ENCODE measurements around the gene ENOX1. TPM values are rescaled to one million over a fixed set of nuclear protein-coding genes. Genes with fewer than 3 reads are reported as not detected.
"Not testable (repeated sequence)": the region's sequence is repeated elsewhere in the genome, so short reads cannot be mapped to it uniquely, and the experiment has no call there.

The ENOX1 gene
- polyA plus RNA-seq, 3 donors = 0.04 TPM; not detected in 2

DNA sequence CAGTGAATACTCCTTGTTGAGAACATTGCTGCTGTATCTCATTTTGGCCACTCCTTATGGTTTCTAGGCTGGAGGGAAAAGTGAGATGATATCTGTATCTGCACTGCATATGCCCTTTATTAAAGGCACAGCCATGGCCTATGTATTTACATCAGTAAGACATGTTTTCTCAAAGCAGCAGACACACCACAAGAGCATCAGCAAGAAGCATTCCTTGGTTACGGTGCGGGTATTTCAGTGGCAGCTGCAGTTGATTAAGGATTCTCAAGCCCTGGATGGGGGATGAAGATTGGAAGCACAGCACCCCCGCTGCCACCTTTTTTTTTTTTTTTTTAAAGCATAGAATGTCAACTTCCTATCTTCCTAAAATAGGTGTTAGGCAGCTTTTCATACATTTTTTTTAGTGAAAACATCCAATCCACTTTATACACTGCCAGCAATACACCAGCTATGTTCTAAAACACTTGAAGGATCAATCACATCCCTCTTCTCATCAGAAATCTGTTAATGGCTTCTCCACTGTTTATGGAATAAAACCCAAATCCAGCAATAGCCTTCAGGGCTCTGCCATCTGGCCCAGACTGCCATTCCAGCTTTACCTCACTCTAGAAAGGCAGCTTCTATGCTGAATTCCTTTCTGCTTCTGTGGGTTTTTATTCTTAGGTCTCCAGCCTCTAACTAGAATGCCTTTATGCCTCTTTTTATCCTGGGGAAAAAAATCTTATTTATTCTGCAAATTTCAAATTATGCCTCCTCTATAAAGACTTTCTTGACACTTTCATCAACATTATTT lies 432.4 kb downstream of the ENOX1 start:
- Histone ChIP-seq H3K4me2 (replicated peaks; ENCODE audit: extremely low read depth, low read length, poor library complexity, severe bottlenecking) (no peak overlapping the region), H4K20me1 (ENCODE audit: insufficient read depth, low read length) (no peaks in the 10 kb centered on the region), H3K79me2 (ENCODE audit: insufficient read depth, low read length) (no peaks in the 10 kb centered on the region), H3K36me3 (replicated peaks in 1 of 2; ENCODE audit: control insufficient read depth in 1 of 2, insufficient read depth in 2 of 2, low read length in 2 of 2) (no peaks in the 10 kb centered on the region), H2AFZ (ENCODE audit: insufficient read depth, low read depth, low read length, poor library complexity, severe bottlenecking) (no peak overlapping the region), H3K9ac (ENCODE audit: insufficient read depth, low read length, poor library complexity, severe bottlenecking) (no peak overlapping the region), H3K27me3 (ENCODE audit: control insufficient read depth in 2 of 2, insufficient read depth in 2 of 2, low read length in 2 of 2) (no peaks in the 10 kb centered on the region), H3K4me1 (ENCODE audit: control insufficient read depth in 1 of 2, insufficient read depth in 2 of 2, low read length in 2 of 2) (peaks cover 29 to 34% of the 10 kb centered on the region in 2 donors), H3K9me3 (replicated peaks in 1 of 2; ENCODE audit: control insufficient read depth in 1 of 2, insufficient read depth in 1 of 2, low read length in 2 of 2) (no peaks in the 10 kb centered on the region), H3K27ac (ENCODE audit: low read depth in 1 of 2, low read length in 2 of 2) (no peak overlapping the region), H3K4me3 (replicated peaks in 1 of 3; ENCODE audit: low read depth in 2 of 3, low read length in 3 of 3) (no peak overlapping the region)
- Mint-ChIP-seq H3K9me3 (no peaks in the 10 kb centered on the region), H3K27me3 (ENCODE audit: low read depth in 3 of 3) (peaks cover 0 to 2% (median 0%) of the 10 kb centered on the region in 3 donors), H3K4me1 (peaks cover 35% of the 10 kb centered on the region), H3K4me3 (no peak overlapping the region), H3K27ac (no peak overlapping the region), H3K36me3 (no peaks in the 10 kb centered on the region)
- no peak for DNase-seq
- TF ChIP-seq, protein P1, sequence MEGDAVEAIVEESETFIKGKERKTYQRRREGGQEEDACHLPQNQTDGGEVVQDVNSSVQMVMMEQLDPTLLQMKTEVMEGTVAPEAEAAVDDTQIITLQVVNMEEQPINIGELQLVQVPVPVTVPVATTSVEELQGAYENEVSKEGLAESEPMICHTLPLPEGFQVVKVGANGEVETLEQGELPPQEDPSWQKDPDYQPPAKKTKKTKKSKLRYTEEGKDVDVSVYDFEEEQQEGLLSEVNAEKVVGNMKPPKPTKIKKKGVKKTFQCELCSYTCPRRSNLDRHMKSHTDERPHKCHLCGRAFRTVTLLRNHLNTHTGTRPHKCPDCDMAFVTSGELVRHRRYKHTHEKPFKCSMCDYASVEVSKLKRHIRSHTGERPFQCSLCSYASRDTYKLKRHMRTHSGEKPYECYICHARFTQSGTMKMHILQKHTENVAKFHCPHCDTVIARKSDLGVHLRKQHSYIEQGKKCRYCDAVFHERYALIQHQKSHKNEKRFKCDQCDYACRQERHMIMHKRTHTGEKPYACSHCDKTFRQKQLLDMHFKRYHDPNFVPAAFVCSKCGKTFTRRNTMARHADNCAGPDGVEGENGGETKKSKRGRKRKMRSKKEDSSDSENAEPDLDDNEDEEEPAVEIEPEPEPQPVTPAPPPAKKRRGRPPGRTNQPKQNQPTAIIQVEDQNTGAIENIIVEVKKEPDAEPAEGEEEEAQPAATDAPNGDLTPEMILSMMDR (IDR thresholded peaks at IDR 0.05) = no peak
- intact Hi-C loops (cut with micrococcal nuclease) = no loop called here
- no CpG with 5 or more reads among the region's 3 CpGs for WGBS (ENCODE audit: insufficient coverage)

DNA sequence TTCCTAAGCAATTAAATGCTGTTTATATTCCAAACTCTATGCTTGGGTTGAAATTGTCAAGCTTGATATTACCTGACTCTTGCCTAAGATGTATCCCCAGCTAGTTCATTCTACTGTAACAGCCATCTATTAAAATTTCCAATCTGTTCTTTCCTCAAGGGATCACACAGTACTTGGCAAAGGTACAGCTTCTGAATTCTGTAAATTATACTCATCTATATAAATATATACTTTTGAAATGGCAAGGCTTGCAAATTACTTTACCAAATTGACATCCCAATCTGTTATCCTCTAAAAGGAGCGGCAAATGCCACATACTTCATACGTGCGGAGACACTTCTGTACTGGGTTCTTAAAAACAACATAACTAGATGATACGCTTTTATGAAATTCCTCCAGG lies 433.1 kb downstream of the ENOX1 start:
- no peaks in the 10 kb centered on the region for H3K36me3 ChIP-seq (replicated peaks in 1 of 2; ENCODE audit: control insufficient read depth in 1 of 2, insufficient read depth in 2 of 2, low read length in 2 of 2)
- 100% methylated on average over 3 of the region's 4 CpGs for WGBS (ENCODE audit: insufficient coverage)
- DNase-seq = no peak
- Mint-ChIP-seq H3K36me3 (no peaks in the 10 kb centered on the region), H3K27me3 (ENCODE audit: low read depth in 3 of 3) (peaks cover 0 to 2% (median 0%) of the 10 kb centered on the region in 3 donors), H3K4me3 (no peak overlapping the region), H3K27ac (no peak overlapping the region), H3K4me1 (peaks cover 30% of the 10 kb centered on the region), H3K9me3 (no peaks in the 10 kb centered on the region)
- intact Hi-C loops (cut with micrococcal nuclease) = no loop called here
- H3K4me2 ChIP-seq (replicated peaks; ENCODE audit: extremely low read depth, low read length, poor library complexity, severe bottlenecking) = no peak overlapping the region
- H4K20me1 ChIP-seq (ENCODE audit: insufficient read depth, low read length) = no peaks in the 10 kb centered on the region
- no peaks in the 10 kb centered on the region for H3K27me3 ChIP-seq (ENCODE audit: control insufficient read depth in 2 of 2, insufficient read depth in 2 of 2, low read length in 2 of 2)
- no peaks in the 10 kb centered on the region for H3K9me3 ChIP-seq (replicated peaks in 1 of 2; ENCODE audit: control insufficient read depth in 1 of 2, insufficient read depth in 1 of 2, low read length in 2 of 2)
- no peak overlapping the region for H2AFZ ChIP-seq (ENCODE audit: insufficient read depth, low read depth, low read length, poor library complexity, severe bottlenecking)
- no peak overlapping the region for H3K9ac ChIP-seq (ENCODE audit: insufficient read depth, low read length, poor library complexity, severe bottlenecking)
- TF ChIP-seq, protein P1 (IDR thresholded peaks at IDR 0.05) = no peak
- no peak overlapping the region for H3K4me3 ChIP-seq (replicated peaks in 1 of 3; ENCODE audit: low read depth in 2 of 3, low read length in 3 of 3)
- no peaks in the 10 kb centered on the region for H3K79me2 ChIP-seq (ENCODE audit: insufficient read depth, low read length)
- no peak overlapping the region for H3K27ac ChIP-seq (ENCODE audit: low read depth in 1 of 2, low read length in 2 of 2)
- H3K4me1 ChIP-seq (ENCODE audit: control insufficient read depth in 1 of 2, insufficient read depth in 2 of 2, low read length in 2 of 2) = peaks cover 27% of the 10 kb centered on the region in 2 donors

DNA sequence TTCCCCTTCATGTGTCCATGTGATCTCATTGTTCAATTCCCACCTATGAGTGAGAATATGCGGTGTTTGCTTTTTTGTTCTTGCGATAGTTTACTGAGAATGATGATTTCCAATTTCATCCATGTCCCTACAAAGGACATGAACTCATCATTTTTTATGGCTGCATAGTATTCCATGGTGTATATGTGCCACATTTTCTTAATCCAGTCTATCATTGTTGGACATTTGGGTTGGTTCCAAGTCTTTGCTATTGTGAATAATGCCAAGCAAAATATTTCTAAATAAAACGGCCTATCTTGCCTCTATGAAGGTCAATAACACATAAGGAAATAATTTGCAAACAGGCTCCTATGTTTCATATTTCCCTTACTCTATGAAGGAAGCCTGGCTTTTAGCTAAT lies 435.2 kb downstream of the ENOX1 start:
- H3K9me3 ChIP-seq (replicated peaks in 1 of 2; ENCODE audit: control insufficient read depth in 1 of 2, insufficient read depth in 1 of 2, low read length in 2 of 2); DNase-seq; H3K4me1 ChIP-seq (ENCODE audit: control insufficient read depth in 1 of 2, insufficient read depth in 2 of 2, low read length in 2 of 2); H2AFZ ChIP-seq (ENCODE audit: insufficient read depth, low read depth, low read length, poor library complexity, severe bottlenecking); H3K36me3 ChIP-seq (replicated peaks in 1 of 2; ENCODE audit: control insufficient read depth in 1 of 2, insufficient read depth in 2 of 2, low read length in 2 of 2); H3K4me3 ChIP-seq (replicated peaks in 1 of 3; ENCODE audit: low read depth in 2 of 3, low read length in 3 of 3); H3K27ac ChIP-seq (ENCODE audit: low read depth in 1 of 2, low read length in 2 of 2); H3K4me3 Mint-ChIP-seq; H3K79me2 ChIP-seq (ENCODE audit: insufficient read depth, low read length); H3K27me3 Mint-ChIP-seq (ENCODE audit: low read depth in 3 of 3); H3K9me3 Mint-ChIP-seq; H3K36me3 Mint-ChIP-seq; H3K27ac Mint-ChIP-seq; H4K20me1 ChIP-seq (ENCODE audit: insufficient read depth, low read length); H3K9ac ChIP-seq (ENCODE audit: insufficient read depth, low read length, poor library complexity, severe bottlenecking); H3K27me3 ChIP-seq (ENCODE audit: control insufficient read depth in 2 of 2, insufficient read depth in 2 of 2, low read length in 2 of 2); H3K4me2 ChIP-seq (replicated peaks; ENCODE audit: extremely low read depth, low read length, poor library complexity, severe bottlenecking); intact Hi-C loops (cut with micrococcal nuclease): not testable (repeated sequence)
- 83% methylated on average over 1 of the region's 3 CpGs for WGBS (ENCODE audit: insufficient coverage)
- H3K4me1 Mint-ChIP-seq = peaks cover 20% of the 10 kb centered on the region
